ENCODE measurements around the gene ZC3HAV1. TPM values are rescaled to one million over a fixed set of nuclear protein-coding genes. Genes with fewer than 3 reads are reported as not detected.

ZC3HAV1 gene
- total and polyA plus RNA-seq, 10 of the 15 experiments (the other 5 are each of a cell fraction or from before 2014, with no cell fraction given): 18.5 to 55.3 (median 44.7) TPM

DNA sequence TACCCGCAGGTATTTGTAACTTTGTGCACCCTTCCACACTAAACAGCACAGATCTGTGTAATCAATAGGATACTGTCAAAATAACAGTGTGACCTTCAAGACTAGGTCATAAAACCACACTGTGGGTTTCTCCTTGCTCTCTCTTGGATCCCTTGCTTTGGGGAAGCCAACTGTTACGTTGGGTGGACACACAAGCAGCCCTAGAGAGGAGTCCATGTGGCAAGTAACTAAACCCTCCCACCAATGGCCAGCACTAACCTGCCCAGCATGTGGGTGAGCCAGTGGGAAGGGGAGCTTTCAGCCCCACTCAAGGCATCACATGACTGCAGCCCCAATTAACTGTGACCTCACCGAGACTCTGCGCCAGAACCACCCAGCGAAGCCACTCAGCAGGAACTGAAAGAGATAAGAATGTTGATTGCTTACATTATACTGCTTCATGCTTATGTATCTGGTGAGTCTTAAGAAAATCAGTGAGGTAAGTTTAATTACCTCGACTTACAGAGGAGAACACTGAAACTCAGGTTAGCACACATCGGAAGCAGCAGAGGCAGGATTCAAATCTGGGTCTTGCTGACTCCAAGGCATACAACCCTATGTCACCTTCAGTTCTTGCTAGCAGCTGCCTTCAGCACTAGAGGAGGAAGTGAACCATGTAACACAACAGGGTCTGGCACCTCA is 9.4 kb upstream of the ZC3HAV1 start (continued):
- TF ChIP-seq CREM (IDR thresholded peaks at IDR 0.05; ENCODE audit: low read depth) (peak; percentile 75), CBX5 (IDR thresholded peaks at IDR 0.05; ENCODE audit: low read depth) (0 out of 2 replicates have a peak, but pooled peaks have one; percentile 46), CHD4 (IDR thresholded peaks at IDR 0.05) (no peak), ZSCAN29 (IDR thresholded peaks at IDR 0.05) (no peak), SP1 (IDR thresholded peaks at IDR 0.05; ENCODE audit: low read depth, low read length) (no peak), KLF5 (IDR thresholded peaks at IDR 0.05; ENCODE audit: partially characterized antibody) (peak; percentile 40), RB1 (IDR thresholded peaks at IDR 0.05; ENCODE audit: borderline replicate concordance) (no peak), DPF2 (IDR thresholded peaks at IDR 0.05) (0 out of 2 replicates have a peak, but pooled peaks have one; percentile 47), GABPA (IDR thresholded peaks at IDR 0.05; ENCODE audit: low read depth) (no peak), SREBF1 (IDR thresholded peaks at IDR 0.05; ENCODE audit: low read length) (no peak), ATF7 (IDR thresholded peaks at IDR 0.05; ENCODE audit: low read depth) (peak; percentile 95), PML (IDR thresholded peaks at IDR 0.05; ENCODE audit: low read length) (no peak; the same call in 1 of the 2 replicates), POLR2AphosphoS2 (IDR thresholded peaks at IDR 0.05; ENCODE audit: low read depth, low read length) (no peak), HCFC1 (IDR thresholded peaks at IDR 0.05; ENCODE audit: low read length) (no peak), KDM1A (IDR thresholded peaks at IDR 0.05; ENCODE audit: borderline replicate concordance) (no peak), JUND (IDR thresholded peaks at IDR 0.05; ENCODE audit: low read depth, low read length) (no peak), MTA2 (IDR thresholded peaks at IDR 0.05; ENCODE audit: low read depth) (peak; percentile 81), POLR2A (IDR thresholded peaks at IDR 0.05; ENCODE audit: low read depth, low read length) (peak; percentile 45; the same call in 1 of the 2 replicates), CHD2 (IDR thresholded peaks at IDR 0.05; ENCODE audit: borderline replicate concordance, low read depth, low read length) (0 out of 2 replicates have a peak, but pooled peaks have one; percentile 47), HDGF (IDR thresholded peaks at IDR 0.05) (peak; percentile 31; the same call in 1 of the 2 replicates), CBFB (IDR thresholded peaks at IDR 0.05; ENCODE audit: low read depth) (peak; percentile 18; the same call in 1 of the 2 replicates), SUPT20H (IDR thresholded peaks at IDR 0.05; ENCODE audit: borderline replicate concordance, control insufficient read depth, low read depth, low read length) (no peak), GATAD2B (conservative IDR thresholded peaks at IDR 0.05; ENCODE audit: low read depth) (no peak), YBX1 (IDR thresholded peaks at IDR 0.05) (no peak), MLLT1 (IDR thresholded peaks at IDR 0.05) (0 out of 2 replicates have a peak, but pooled peaks have one; percentile 9), EZH2 (IDR thresholded peaks at IDR 0.05; ENCODE audit: borderline replicate concordance, control insufficient read depth, low read depth, low read length) (no peak), ZBTB33 (IDR thresholded peaks at IDR 0.05) (no peak)
- TF ChIP-seq, protein P1, sequence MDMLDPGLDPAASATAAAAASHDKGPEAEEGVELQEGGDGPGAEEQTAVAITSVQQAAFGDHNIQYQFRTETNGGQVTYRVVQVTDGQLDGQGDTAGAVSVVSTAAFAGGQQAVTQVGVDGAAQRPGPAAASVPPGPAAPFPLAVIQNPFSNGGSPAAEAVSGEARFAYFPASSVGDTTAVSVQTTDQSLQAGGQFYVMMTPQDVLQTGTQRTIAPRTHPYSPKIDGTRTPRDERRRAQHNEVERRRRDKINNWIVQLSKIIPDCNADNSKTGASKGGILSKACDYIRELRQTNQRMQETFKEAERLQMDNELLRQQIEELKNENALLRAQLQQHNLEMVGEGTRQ (IDR thresholded peaks at IDR 0.05; ENCODE audit: borderline replicate concordance, low read depth, low read length): peak; percentile 74
- TF ChIP-seq, protein P2, sequence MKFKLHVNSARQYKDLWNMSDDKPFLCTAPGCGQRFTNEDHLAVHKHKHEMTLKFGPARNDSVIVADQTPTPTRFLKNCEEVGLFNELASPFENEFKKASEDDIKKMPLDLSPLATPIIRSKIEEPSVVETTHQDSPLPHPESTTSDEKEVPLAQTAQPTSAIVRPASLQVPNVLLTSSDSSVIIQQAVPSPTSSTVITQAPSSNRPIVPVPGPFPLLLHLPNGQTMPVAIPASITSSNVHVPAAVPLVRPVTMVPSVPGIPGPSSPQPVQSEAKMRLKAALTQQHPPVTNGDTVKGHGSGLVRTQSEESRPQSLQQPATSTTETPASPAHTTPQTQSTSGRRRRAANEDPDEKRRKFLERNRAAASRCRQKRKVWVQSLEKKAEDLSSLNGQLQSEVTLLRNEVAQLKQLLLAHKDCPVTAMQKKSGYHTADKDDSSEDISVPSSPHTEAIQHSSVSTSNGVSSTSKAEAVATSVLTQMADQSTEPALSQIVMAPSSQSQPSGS (IDR thresholded peaks at IDR 0.05; ENCODE audit: low read length): peak; percentile 82

Measured in GM12878 (cell line).